Uterus (tissue), 4 donors: ENCODE data around the gene SPOCK1. TPM values are rescaled to one million over a fixed set of nuclear protein-coding genes. Genes with fewer than 3 reads are reported as not detected.

Source experiments
- DNase-seq, 2 donors: peaks; one replicate each; pipeline ENCODE4 v3.0.0-alpha.2; 2019 to 2020
- H3K27ac ChIP-seq, 2 donors: fragments of 200-600 bp; sonication (generic); 1 replicate in 1 of 2; 2 replicates in 1 of 2; pipeline ENCODE4 v1.5.1; 2016 to 2018
- H3K27me3 ChIP-seq, 2 donors: fragments of 200-600 bp; sonication (generic); one replicate each; pipeline ENCODE4 v1.5.1; 2018 to 2019; ENCODE audit warnings: control low read depth in 1 of 2
- H3K36me3 ChIP-seq, 2 donors: fragments of 200-600 bp; sonication (generic); one replicate each; pipeline ENCODE4 v1.5.1; 2019; ENCODE audit warnings: control low read depth in 1 of 2
- H3K4me1 ChIP-seq, 2 donors: fragments of 200-600 bp; sonication (generic); one replicate each; pipeline ENCODE4 v1.5.1; 2018 to 2019; ENCODE audit warnings: control low read depth in 1 of 2
- H3K4me3 ChIP-seq, 2 donors: fragments of 200-600 bp; sonication (generic); 1 replicate in 1 of 2; 2 replicates in 1 of 2; pipeline ENCODE4 v1.5.1; 2018 to 2019; ENCODE audit warnings: mild to moderate bottlenecking in 1 of 2
- H3K9me3 ChIP-seq, 2 donors: fragments of 200-600 bp; sonication (generic); one replicate each; pipeline ENCODE4 v1.5.1; 2019; ENCODE audit warnings: control low read depth in 1 of 2
- POLR2A ChIP-seq, 2 donors: fragments of 450-650 bp; IDR thresholded peaks; one replicate each; pipeline ENCODE4 v1.6.1; 2016; ENCODE audit warnings: antibody characterized with exemption in 2 of 2, mild to moderate bottlenecking in 1 of 2, moderate library complexity in 1 of 2
- intact Hi-C: fragments of 100-400 bp; cut with DNase I; formaldehyde crosslinking; loops from one replicate; pipeline ENCODE4 v1.15.1; 2023; ENCODE audit warnings: low total_unique reads
- total RNA-seq, 4 donors: library from RNA; depleted of rRNA in 3 of 4; stranded (reverse); fragments of >200 nt in 3 of 4; gene quantifications; one replicate each; pipeline versions ENCODE4 v1.1.0 to v1.2.4, GENCODE V29; 2014 to 2023
- TF ChIP-seq, protein P1 (sequence below), 4 experiments: fragments of 200-600 bp in 2 of 4; fragments of 450-650 bp in 2 of 4; sonication (generic) in 2 of 4; IDR thresholded peaks; one replicate each; pipeline ENCODE4 v1.5.1; 2016 to 2019; ENCODE audit warnings: antibody characterized with exemption in 4 of 4, mild to moderate bottlenecking in 2 of 4, moderate library complexity in 1 of 4
- donor health status: DM: yes; HTN: yes; CAD: no.

The SPOCK1 gene
- total RNA-seq, 4 donors from 2014 or later = 31.8 to 131 (median 45.1) TPM

DNA sequence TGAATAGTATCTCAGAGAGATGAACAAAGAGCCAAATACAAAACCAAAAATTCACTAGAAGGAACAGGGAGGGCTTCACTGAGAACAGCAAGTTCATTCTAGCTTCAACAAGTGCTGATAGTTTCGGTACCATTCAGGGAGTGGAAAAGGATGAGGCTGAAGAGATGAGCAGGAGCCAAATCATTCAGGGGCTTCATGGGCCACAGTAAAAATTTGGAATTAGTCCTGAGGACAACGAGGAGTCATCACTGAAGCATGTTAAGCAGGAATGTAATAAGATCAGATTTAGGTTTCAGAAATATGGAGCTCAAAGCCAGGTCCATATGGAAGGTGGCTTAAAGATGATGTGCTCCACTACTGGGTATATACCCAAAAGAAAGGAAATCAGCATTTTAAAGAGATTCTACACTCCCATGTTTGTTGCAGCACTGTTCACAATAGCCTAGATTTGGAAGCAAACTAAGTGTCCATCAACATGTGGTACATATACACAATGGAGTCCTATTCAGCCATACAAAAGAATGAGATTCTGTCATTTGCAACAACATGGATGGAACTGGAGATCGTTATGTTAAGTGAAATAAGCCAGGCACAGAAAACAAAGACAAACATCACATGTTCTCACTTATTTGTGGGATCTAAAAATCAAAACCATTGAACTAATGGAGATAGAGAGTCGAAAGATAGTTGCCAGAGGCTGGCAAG lies 36.2 kb downstream of the SPOCK1 start:
- no peak for DNase-seq
- H3K27ac ChIP-seq = no peak overlapping the region
- H3K36me3 ChIP-seq = no peaks in the 10 kb centered on the region
- H3K4me3 ChIP-seq = no peak overlapping the region
- no peaks in the 10 kb centered on the region for H3K27me3 ChIP-seq
- intact Hi-C loops = no loop called here
- TF ChIP-seq, protein P1, sequence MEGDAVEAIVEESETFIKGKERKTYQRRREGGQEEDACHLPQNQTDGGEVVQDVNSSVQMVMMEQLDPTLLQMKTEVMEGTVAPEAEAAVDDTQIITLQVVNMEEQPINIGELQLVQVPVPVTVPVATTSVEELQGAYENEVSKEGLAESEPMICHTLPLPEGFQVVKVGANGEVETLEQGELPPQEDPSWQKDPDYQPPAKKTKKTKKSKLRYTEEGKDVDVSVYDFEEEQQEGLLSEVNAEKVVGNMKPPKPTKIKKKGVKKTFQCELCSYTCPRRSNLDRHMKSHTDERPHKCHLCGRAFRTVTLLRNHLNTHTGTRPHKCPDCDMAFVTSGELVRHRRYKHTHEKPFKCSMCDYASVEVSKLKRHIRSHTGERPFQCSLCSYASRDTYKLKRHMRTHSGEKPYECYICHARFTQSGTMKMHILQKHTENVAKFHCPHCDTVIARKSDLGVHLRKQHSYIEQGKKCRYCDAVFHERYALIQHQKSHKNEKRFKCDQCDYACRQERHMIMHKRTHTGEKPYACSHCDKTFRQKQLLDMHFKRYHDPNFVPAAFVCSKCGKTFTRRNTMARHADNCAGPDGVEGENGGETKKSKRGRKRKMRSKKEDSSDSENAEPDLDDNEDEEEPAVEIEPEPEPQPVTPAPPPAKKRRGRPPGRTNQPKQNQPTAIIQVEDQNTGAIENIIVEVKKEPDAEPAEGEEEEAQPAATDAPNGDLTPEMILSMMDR (IDR thresholded peaks at IDR 0.05) = no peak
- no peak for TF ChIP-seq POLR2A (IDR thresholded peaks at IDR 0.05)
- no peaks in the 10 kb centered on the region for H3K9me3 ChIP-seq
- no peaks in the 10 kb centered on the region for H3K4me1 ChIP-seq

DNA sequence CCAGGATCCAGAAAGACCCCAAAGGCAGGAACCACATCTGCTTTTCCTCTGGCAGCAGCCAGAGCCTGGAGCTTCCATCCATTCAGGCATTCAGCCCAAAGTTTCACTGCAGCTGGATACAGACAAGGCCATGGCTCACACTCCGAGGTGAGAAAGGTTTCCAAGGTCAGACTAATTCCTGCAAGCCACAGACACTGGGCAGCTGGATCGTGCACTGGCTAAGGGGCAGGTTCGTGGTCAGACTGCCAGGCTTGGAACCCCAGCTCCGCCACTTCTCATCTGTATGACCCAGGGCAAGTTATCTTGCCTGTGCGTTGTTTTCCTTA lies 36.9 kb downstream of the SPOCK1 start:
- intact Hi-C loops = no loop called here
- TF ChIP-seq, protein P1 (IDR thresholded peaks at IDR 0.05) = no peak
- no peak for TF ChIP-seq POLR2A (IDR thresholded peaks at IDR 0.05)

DNA sequence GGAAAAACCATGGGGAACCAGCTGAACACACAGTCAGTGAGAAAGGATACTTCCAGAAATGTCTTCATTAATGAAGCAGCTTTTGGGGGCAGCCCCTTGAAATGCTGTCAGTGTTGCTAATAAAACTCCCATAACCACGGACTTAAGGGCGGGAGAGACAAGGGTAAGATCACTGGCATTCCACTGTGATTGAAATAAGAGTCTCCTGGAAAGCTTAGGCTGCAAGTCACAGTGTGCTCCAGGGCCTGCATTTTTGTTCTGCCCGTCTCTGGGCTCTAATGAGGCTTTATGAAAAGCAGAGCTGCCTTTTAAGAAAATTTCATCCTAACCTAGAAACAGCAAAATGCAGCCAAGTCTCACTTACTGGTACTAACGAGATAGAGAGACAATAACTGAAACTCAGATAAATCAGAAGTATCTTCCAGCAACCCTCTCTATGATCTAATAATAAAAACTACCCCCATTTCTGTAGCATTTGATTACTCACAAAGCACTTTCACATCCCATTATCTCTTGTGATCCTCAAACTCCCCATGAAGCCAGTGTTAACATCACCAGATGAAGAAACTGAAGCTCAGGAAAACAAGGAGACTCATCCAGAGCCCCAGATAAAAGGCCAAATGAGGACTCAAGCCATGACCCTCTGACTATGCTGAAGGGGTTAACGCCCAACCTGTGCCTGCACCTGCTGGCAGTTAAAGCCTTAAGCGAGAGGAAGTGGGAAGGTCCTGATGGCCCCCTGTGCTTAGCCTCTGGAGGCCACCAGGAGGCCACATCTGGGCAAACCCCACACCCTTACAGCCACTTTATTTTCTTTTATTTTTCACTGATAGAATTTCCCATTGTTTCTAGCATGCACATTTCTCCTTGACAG lies 37.5 kb downstream of the SPOCK1 start:
- H3K4me3 ChIP-seq = no peak overlapping the region
- TF ChIP-seq, protein P1 (IDR thresholded peaks at IDR 0.05) = no peak
- no peaks in the 10 kb centered on the region for H3K4me1 ChIP-seq
- intact Hi-C loops = no loop called here
- no peak for DNase-seq
- H3K36me3 ChIP-seq = no peaks in the 10 kb centered on the region
- no peaks in the 10 kb centered on the region for H3K27me3 ChIP-seq
- H3K27ac ChIP-seq = no peak overlapping the region
- H3K9me3 ChIP-seq = no peaks in the 10 kb centered on the region

More for the DNA sequence above, 36.9 kb downstream of the SPOCK1 start:
- Histone ChIP-seq H3K4me1 (no peaks in the 10 kb centered on the region), H3K27me3 (no peaks in the 10 kb centered on the region), H3K36me3 (no peaks in the 10 kb centered on the region), H3K27ac (no peak overlapping the region), H3K4me3 (no peak overlapping the region), H3K9me3 (no peaks in the 10 kb centered on the region)
- DNase-seq = no peak

DNA sequence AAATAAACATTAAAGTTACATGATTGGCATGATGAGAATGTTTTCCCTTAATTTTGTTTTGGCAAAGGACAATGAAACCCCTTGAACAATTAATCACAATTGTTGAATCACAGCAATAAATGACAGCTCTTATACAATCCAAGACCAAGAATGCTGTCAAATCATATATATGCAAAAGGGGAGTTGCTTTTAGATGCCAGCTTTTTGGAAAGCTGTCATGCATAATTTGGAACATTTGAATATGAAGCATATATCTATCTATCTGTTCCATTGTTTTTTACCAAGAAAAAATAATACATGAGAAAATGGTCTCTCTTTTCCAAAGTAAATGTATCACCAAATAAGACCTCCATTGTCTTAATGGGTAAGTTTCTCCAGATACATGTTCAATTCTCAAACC lies 44.5 kb downstream of the SPOCK1 start:
- intact Hi-C loops = no loop called here
- no peak for TF ChIP-seq POLR2A (IDR thresholded peaks at IDR 0.05)
- TF ChIP-seq, protein P1 (IDR thresholded peaks at IDR 0.05) = no peak
- no peak overlapping the region for H3K4me3 ChIP-seq
- no peaks in the 10 kb centered on the region for H3K27me3 ChIP-seq
- H3K27ac ChIP-seq = no peak overlapping the region
- no peak for DNase-seq
- H3K36me3 ChIP-seq = no peaks in the 10 kb centered on the region
- H3K9me3 ChIP-seq = no peaks in the 10 kb centered on the region
- no peaks in the 10 kb centered on the region for H3K4me1 ChIP-seq

DNA sequence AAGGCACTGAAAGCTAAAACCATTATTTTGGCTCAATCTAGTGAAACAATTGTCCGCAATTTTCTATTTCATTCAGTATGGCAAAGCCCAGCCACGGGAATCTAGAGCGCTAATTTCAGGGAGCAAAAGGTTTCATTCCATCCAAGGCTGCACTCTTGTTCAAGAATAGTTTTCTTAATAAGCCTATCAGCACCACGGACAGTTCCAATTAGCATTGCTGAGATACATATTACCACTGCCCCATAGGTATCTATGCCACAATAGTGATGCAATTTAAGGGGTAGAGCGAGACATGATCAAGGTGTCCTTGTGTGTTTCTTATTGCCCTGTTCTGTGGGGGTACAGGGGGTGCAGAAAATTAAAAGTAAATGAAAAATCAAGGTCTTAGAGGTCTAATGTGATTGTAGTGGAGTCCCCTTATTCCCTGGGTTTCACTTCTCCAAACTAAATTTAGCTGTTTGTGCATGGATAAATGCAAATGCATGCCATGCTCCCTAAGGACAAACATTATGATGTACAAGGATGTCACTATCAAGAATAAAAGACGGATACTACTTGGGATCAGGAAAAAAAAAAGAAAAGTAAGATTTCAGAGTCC lies 45.5 kb downstream of the SPOCK1 start:
- H3K27ac ChIP-seq = no peak overlapping the region
- no peak for DNase-seq
- H3K4me3 ChIP-seq = no peak overlapping the region
- no peaks in the 10 kb centered on the region for H3K36me3 ChIP-seq
- no peaks in the 10 kb centered on the region for H3K27me3 ChIP-seq
- intact Hi-C loops = no loop called here
- H3K4me1 ChIP-seq = no peaks in the 10 kb centered on the region
- no peaks in the 10 kb centered on the region for H3K9me3 ChIP-seq
- TF ChIP-seq POLR2A (IDR thresholded peaks at IDR 0.05) = no peak
- TF ChIP-seq, protein P1 (IDR thresholded peaks at IDR 0.05) = no peak
